Stomach (tissue), 19 donors: ENCODE data around the gene PCA3. TPM values are rescaled to one million over a fixed set of nuclear protein-coding genes. Genes with fewer than 3 reads are reported as not detected.
A peak's percentile ranks its signal among the peaks of the same experiment; 100 is the strongest.

Source experiments
- DNase-seq, 2 donors: peaks; one replicate each; pipeline versions ENCODE4 v3.0.0 to v3.0.0-alpha.2; 2013 to 2019
- H3K27ac ChIP-seq, 5 donors: fragments of 200-600 bp in 4 of 5; sonication (generic) in 4 of 5; one replicate each; pipeline ENCODE4 v1.5.1; 2013 to 2019; ENCODE audit warnings: mild to moderate bottlenecking in 1 of 5, moderate library complexity in 1 of 5
- H3K27me3 ChIP-seq, 3 donors: fragments of 200-600 bp; sonication (generic); one replicate each; pipeline ENCODE4 v1.5.1; 2017 to 2019; ENCODE audit warnings: mixed run types in 1 of 3
- H3K36me3 ChIP-seq, 4 donors: fragments of 200-600 bp; sonication (generic); 1 replicate in 3 of 4; 2 replicates in 1 of 4; pipeline ENCODE4 v1.5.1; 2016 to 2019
- H3K4me1 ChIP-seq, 4 donors: fragments of 200-600 bp; sonication (generic); one replicate each; pipeline ENCODE4 v1.5.1; 2016 to 2019
- H3K4me3 ChIP-seq, 4 donors: fragments of 200-600 bp; sonication (generic) in 3 of 4; one replicate each; pipeline ENCODE4 v1.5.1; 2016 to 2019; ENCODE audit warnings: mild to moderate bottlenecking in 1 of 4
- H3K9me3 ChIP-seq, 4 donors: fragments of 200-600 bp; sonication (generic); one replicate each; pipeline ENCODE4 v1.5.1; 2016 to 2019
- CTCF ChIP-seq, 7 experiments: fragments of 450-650 bp in 4 of 7; fragments of 200-600 bp in 3 of 7; sonication (generic) in 3 of 7; IDR thresholded peaks; one replicate each; pipeline ENCODE4 v1.5.1; 2016 to 2019; ENCODE audit warnings: antibody characterized with exemption in 7 of 7, control low read depth in 2 of 7, mild to moderate bottlenecking in 1 of 7
- EP300 ChIP-seq: sonication (generic); formaldehyde crosslinking; IDR thresholded peaks from one replicate; pipeline ENCODE4 v1.6.1; 2017; ENCODE audit warnings: antibody characterized with exemption
- POLR2A ChIP-seq, 4 donors: fragments of 450-650 bp; IDR thresholded peaks; one replicate each; pipeline ENCODE4 v1.6.1; 2016; ENCODE audit warnings: antibody characterized with exemption in 4 of 4, control low read depth in 2 of 4, mild to moderate bottlenecking in 1 of 4, moderate library complexity in 1 of 4
- POLR2AphosphoS5 ChIP-seq, 3 donors: sonication (generic); formaldehyde crosslinking; IDR thresholded peaks; one replicate each; pipeline ENCODE4 v1.6.1; 2016; ENCODE audit warnings: antibody characterized with exemption in 3 of 3
- WGBS, 5 donors: extraction: QIAGEN DNeasy Blood & Tissue Kit in 3 of 5; methylation state at CpG; one replicate each; pipeline versions ENCODE4 v1.1.5 to v1.1.7; 2013 to 2018; 5-methylcytosine and 5-hydroxymethylcytosine counted together
- intact Hi-C: fragments of 100-400 bp; cut with DNase I; formaldehyde crosslinking; loops from one replicate; pipeline ENCODE4 v1.15.1; 2023; ENCODE audit warnings: low total_unique reads
- long read RNA-seq, 10 donors: transcript quantifications; one replicate each; lab custom pipeline, GENCODE V29; 2026
- polyA plus RNA-seq, 3 donors: library from polyadenylated mRNA; stranded (reverse); fragments of 200-250 nt; gene quantifications; one replicate each; pipeline ENCODE4 v1.2.3, GENCODE V29; 2013
- total RNA-seq, 5 donors: library from RNA; depleted of rRNA; stranded (reverse); fragments of >200 nt; gene quantifications; one replicate each; pipeline versions ENCODE4 v1.1.0 to v1.2.3, GENCODE V29; 2014 to 2016
- donor health status: healthy with polysubstance abuse.
- donor health status: Bipolar disorder and iron deficiency.
- donor health status: healthy.

The PCA3 gene
- total RNA-seq = under 1 TPM in 2 of 5 donors, not detected in 3; 0.45 to 0.73 TPM
- polyA plus RNA-seq = not detected
- long read RNA-seq, donor 1 = 0 reads
- long read RNA-seq, donor 2 = 0 reads
- long read RNA-seq, donor 3 = 0 reads
- long read RNA-seq, donor 4 = 0 reads
- long read RNA-seq, donor 5 = 0 reads
- long read RNA-seq, donor 6 = 0 reads
- long read RNA-seq, donor 7 = 0 reads
- long read RNA-seq, donor 8 = 0 reads
- long read RNA-seq, donor 9 = 0 reads
- long read RNA-seq, donor 10 = 0 reads

GRCh38 chr9:76764138-76764537 lies at the start of gene PCA3:
Gene PCA3 (plus strand): TSS chr9:76764438.
- peaks cover 0 to 2% (median 0%) of the 10 kb centered on the region in 3 donors for H3K27me3 ChIP-seq
- H3K9me3 ChIP-seq = no peaks in the 10 kb centered on the region
- TF ChIP-seq POLR2A (IDR thresholded peaks at IDR 0.05) = no peak
- no peak for TF ChIP-seq CTCF (IDR thresholded peaks at IDR 0.05)
- no peak for TF ChIP-seq POLR2AphosphoS5 (IDR thresholded peaks at IDR 0.05)
- TF ChIP-seq EP300 = no peak
- no peak within 1 kb of the TSS for H3K4me3 ChIP-seq
- no peak within 1 kb of the TSS for H3K27ac ChIP-seq
- WGBS, 5 donors = 89 to 97% (median 91%) methylated on average over 4 of the region's 4 CpGs
- no peaks in the 10 kb centered on the region for H3K36me3 ChIP-seq
- H3K4me1 ChIP-seq = peaks cover 0 to 11% (median 0%) of the 10 kb centered on the region in 4 donors
- intact Hi-C loops = no loop called here
- no peak for DNase-seq

GRCh38 chr9:76716085-76716672 lies 48.1 kb upstream of the PCA3 start:
- TF ChIP-seq POLR2A (IDR thresholded peaks at IDR 0.05) (no peak), EP300 (no peak), CTCF (IDR thresholded peaks at IDR 0.05) (no peak), POLR2AphosphoS5 (IDR thresholded peaks at IDR 0.05) (no peak)
- intact Hi-C loops = no loop called here
- H3K36me3 ChIP-seq = peaks cover 0 to 16% (median 6%) of the 10 kb centered on the region in 4 donors
- 37 to 54% (median 46%) methylated on average over 7 of the region's 7 CpGs for WGBS, 5 donors
- peaks cover 0 to 3% (median 0%) of the 10 kb centered on the region in 3 donors for H3K27me3 ChIP-seq
- DNase-seq = peak in 1 of 2 donors; percentile 28
- peaks cover 0 to 26% (median 5%) of the 10 kb centered on the region in 4 donors for H3K4me1 ChIP-seq
- H3K4me3 ChIP-seq = no peak overlapping the region
- no peaks in the 10 kb centered on the region for H3K9me3 ChIP-seq
- peak overlapping the region in 1 of 5 donors; percentile 43 for H3K27ac ChIP-seq

- intact Hi-C loops = no loop called here
- 27 to 44% (median 37%) methylated on average over 5 of the region's 5 CpGs for WGBS, 5 donors
- peak in 1 of 2 donors; percentile 26 for DNase-seq
- no peak for TF ChIP-seq POLR2AphosphoS5 (IDR thresholded peaks at IDR 0.05)
- TF ChIP-seq CTCF (IDR thresholded peaks at IDR 0.05) = no peak
- TF ChIP-seq EP300 = no peak
- no peak for TF ChIP-seq POLR2A (IDR thresholded peaks at IDR 0.05)
- Histone ChIP-seq H3K4me3 (no peak overlapping the region), H3K9me3 (no peaks in the 10 kb centered on the region), H3K36me3 (peaks cover 0 to 12% (median 6%) of the 10 kb centered on the region in 4 donors), H3K4me1 (peaks cover 0 to 26% (median 5%) of the 10 kb centered on the region in 4 donors), H3K27me3 (peaks cover 0 to 3% (median 0%) of the 10 kb centered on the region in 3 donors), H3K27ac (peak overlapping the region in 2 of 5 donors; percentile 43 to 46)
Measured at GRCh38 chr9:76717176-76717575, 47.1 kb upstream of the PCA3 start.

- H3K36me3 ChIP-seq = peaks cover 0 to 10% (median 3%) of the 10 kb centered on the region in 4 donors
- WGBS, 5 donors = 39 to 50% (median 43%) methylated on average over 5 of the region's 5 CpGs
- H3K4me1 ChIP-seq = peaks cover 0 to 26% (median 5%) of the 10 kb centered on the region in 4 donors
- TF ChIP-seq POLR2AphosphoS5 (IDR thresholded peaks at IDR 0.05) = peak in 1 of 3 donors; percentile 43
- TF ChIP-seq CTCF (IDR thresholded peaks at IDR 0.05) = no peak
- peak overlapping the region in 2 of 5 donors; percentile 43 to 46 for H3K27ac ChIP-seq
- DNase-seq = peak in 1 of 2 donors; percentile 21
- no peaks in the 10 kb centered on the region for H3K9me3 ChIP-seq
- no peak overlapping the region for H3K4me3 ChIP-seq
- H3K27me3 ChIP-seq = peaks cover 0 to 3% (median 0%) of the 10 kb centered on the region in 3 donors
- intact Hi-C loops = no loop called here
Measured at GRCh38 chr9:76717613-76718012, 46.6 kb upstream of the PCA3 start.
